IPS DF 19.7 (cell line): ENCODE results near the gene ABCG4.
A peak's percentile ranks its signal among the peaks of the same experiment; 100 is the strongest.
"Not testable (repeated sequence)": the region's sequence is repeated elsewhere in the genome, so short reads cannot be mapped to it uniquely, and the experiment has no call there.

Source experiments
- DNase-seq: peaks from one replicate; pipeline ENCODE4 v3.0.0-alpha.2; 2013; ENCODE audit warnings: low read depth, low spot score

Gene ABCG4

GRCh38 chr11:119149018-119149785 lies at the start of gene ABCG4:
Gene ABCG4 (plus strand): TSS chr11:119149052. CDS start chr11:119149966, 914 bp downstream.
- DNase-seq: no peak

- no peak for DNase-seq
Measured at GRCh38 chr11:119099711-119100110, 49.1 kb upstream of the ABCG4 start.

GRCh38 chr11:119100246-119100970 lies 48.4 kb upstream of the ABCG4 start:
- DNase-seq: no peak

- no peak for DNase-seq
Measured at GRCh38 chr11:119100994-119101758, 47.7 kb upstream of the ABCG4 start.

- peak; percentile 97 for DNase-seq
Measured at GRCh38 chr11:119101759-119102423, 47.0 kb upstream of the ABCG4 start, which contains the start of gene DPAGT1. Gene DPAGT1 (minus strand): TSS chr11:119101853. CDS start chr11:119101655, 198 bp downstream.

GRCh38 chr11:119103161-119103664 lies 45.6 kb upstream of the ABCG4 start:
- not testable (repeated sequence) for DNase-seq

GRCh38 chr11:119103793-119104192 lies 45.1 kb upstream of the ABCG4 start:
- no peak for DNase-seq

GRCh38 chr11:119106564-119107537 lies 42.0 kb upstream of the ABCG4 start, which contains the start of gene C2CD2L:
Gene C2CD2L (plus strand): TSS chr11:119107344. CDS start chr11:119107742, 398 bp downstream.
- DNase-seq: no peak

- DNase-seq: no peak
Measured at GRCh38 chr11:119107538-119108145, 41.2 kb upstream of the ABCG4 start.

- no peak for DNase-seq
Measured at GRCh38 chr11:119108146-119108856, 40.6 kb upstream of the ABCG4 start.

GRCh38 chr11:119108857-119109221 lies 40.0 kb upstream of the ABCG4 start:
- DNase-seq: no peak

- DNase-seq: no peak
Measured at GRCh38 chr11:119109843-119110242, 39.0 kb upstream of the ABCG4 start.

GRCh38 chr11:119110439-119110838 lies 38.4 kb upstream of the ABCG4 start:
- no peak for DNase-seq

GRCh38 chr11:119111361-119111925 lies 37.4 kb upstream of the ABCG4 start:
- DNase-seq: no peak

- DNase-seq: no peak
Measured at GRCh38 chr11:119112314-119113020, 36.4 kb upstream of the ABCG4 start.

- no peak for DNase-seq
Measured at GRCh38 chr11:119113716-119114115, 35.1 kb upstream of the ABCG4 start.

- DNase-seq: no peak
Measured at GRCh38 chr11:119114351-119114750, 34.5 kb upstream of the ABCG4 start.
